ENCODE data around the gene SBK1. TPM values are rescaled to one million over a fixed set of nuclear protein-coding genes. Genes with fewer than 3 reads are reported as not detected.

Gene SBK1
- total and polyA plus RNA-seq, 2 donors (not counting 1 experiment from before 2014, with no cell fraction given): under 0.01 TPM; not detected in 1

DNA sequence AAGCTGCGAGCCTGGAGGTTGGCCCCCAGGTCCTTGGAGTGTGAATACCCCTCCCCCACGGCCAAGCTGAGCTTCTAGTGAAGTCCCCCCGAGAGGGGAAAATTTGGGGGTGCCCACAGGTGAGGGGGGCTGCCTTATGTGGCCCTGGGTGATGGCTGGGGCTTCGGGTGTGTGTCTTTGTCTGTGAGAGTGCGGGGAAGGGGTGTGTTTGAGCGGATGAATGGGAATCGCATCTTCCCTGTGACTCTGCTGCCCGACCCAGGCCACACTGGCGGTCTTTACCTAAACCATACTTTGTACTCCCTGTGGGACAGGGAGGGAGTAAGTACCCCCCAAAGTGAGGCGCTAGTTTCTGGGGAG lies 1.3 kb downstream of the SBK1 start:
- H3K27me3 ChIP-seq (ENCODE audit: control insufficient read depth, insufficient read depth, low read length): peaks cover 23% of the 10 kb centered on the region
- DNase-seq (ENCODE audit: low read depth in 2 of 2): no peak
- H3K4me2 ChIP-seq (ENCODE audit: extremely low read depth, insufficient read depth, low read length): no peak overlapping the region
- TF ChIP-seq, protein P1, sequence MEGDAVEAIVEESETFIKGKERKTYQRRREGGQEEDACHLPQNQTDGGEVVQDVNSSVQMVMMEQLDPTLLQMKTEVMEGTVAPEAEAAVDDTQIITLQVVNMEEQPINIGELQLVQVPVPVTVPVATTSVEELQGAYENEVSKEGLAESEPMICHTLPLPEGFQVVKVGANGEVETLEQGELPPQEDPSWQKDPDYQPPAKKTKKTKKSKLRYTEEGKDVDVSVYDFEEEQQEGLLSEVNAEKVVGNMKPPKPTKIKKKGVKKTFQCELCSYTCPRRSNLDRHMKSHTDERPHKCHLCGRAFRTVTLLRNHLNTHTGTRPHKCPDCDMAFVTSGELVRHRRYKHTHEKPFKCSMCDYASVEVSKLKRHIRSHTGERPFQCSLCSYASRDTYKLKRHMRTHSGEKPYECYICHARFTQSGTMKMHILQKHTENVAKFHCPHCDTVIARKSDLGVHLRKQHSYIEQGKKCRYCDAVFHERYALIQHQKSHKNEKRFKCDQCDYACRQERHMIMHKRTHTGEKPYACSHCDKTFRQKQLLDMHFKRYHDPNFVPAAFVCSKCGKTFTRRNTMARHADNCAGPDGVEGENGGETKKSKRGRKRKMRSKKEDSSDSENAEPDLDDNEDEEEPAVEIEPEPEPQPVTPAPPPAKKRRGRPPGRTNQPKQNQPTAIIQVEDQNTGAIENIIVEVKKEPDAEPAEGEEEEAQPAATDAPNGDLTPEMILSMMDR (conservative IDR thresholded peaks at IDR 0.05 in 1 of 2, IDR thresholded peaks at IDR 0.05 in 1 of 2; ENCODE audit: low read depth in 1 of 2, low read length in 2 of 2): no peak
- TF ChIP-seq EZH2 (IDR thresholded peaks at IDR 0.05; ENCODE audit: low read length, missing control alignments): peak; percentile 27
- no peaks in the 10 kb centered on the region for H3K4me1 ChIP-seq (ENCODE audit: control insufficient read depth, extremely low read depth, insufficient read depth, low read length)
- no peaks in the 10 kb centered on the region for H3K9me3 ChIP-seq (ENCODE audit: control insufficient read depth, insufficient read depth, low read depth, low read length)
- H3K9ac ChIP-seq (ENCODE audit: insufficient read depth, low read length): no peak overlapping the region
- H4K20me1 ChIP-seq (ENCODE audit: control insufficient read depth, extremely low read depth, insufficient read depth, low read length): no peaks in the 10 kb centered on the region
- no peak overlapping the region for H3K27ac ChIP-seq (ENCODE audit: insufficient read depth, low read length)
- H3K4me3 ChIP-seq (replicated peaks in 1 of 4; ENCODE audit: control extremely low read depth in 1 of 4, insufficient read depth in 1 of 4, low read depth in 3 of 4, low read length in 4 of 4): no peak overlapping the region
- no peaks in the 10 kb centered on the region for H3K36me3 ChIP-seq (ENCODE audit: control insufficient read depth, insufficient read depth, low read length)
- no peak overlapping the region for H2AFZ ChIP-seq (ENCODE audit: low read length)
- no peaks in the 10 kb centered on the region for H3K79me2 ChIP-seq (ENCODE audit: control insufficient read depth, insufficient read depth, low read length)

DNA sequence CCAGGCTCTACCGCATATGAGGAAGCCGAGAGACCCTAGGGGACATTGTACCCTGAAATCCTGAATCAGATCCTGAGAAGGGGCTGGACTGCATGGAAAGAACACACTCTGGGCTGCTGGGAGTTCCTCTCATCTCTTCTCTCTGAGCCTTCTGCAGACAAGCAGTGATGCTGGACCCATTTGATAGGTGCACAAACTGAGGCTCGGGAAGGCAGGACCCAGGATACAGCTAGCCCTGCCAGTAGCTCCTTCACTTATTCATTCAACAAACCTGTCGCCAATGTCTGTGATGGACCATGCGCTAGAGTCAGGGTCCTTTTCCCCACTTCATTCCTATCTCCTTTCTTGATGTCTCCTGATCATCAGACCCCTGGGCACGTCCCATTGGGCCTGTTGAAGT lies 1.9 kb downstream of the SBK1 start:
- Histone ChIP-seq H3K4me3 (replicated peaks in 1 of 4; ENCODE audit: control extremely low read depth in 1 of 4, insufficient read depth in 1 of 4, low read depth in 3 of 4, low read length in 4 of 4) (no peak overlapping the region), H3K9ac (ENCODE audit: insufficient read depth, low read length) (no peak overlapping the region), H3K27me3 (ENCODE audit: control insufficient read depth, insufficient read depth, low read length) (peaks cover 26% of the 10 kb centered on the region), H3K4me1 (ENCODE audit: control insufficient read depth, extremely low read depth, insufficient read depth, low read length) (no peaks in the 10 kb centered on the region), H3K4me2 (ENCODE audit: extremely low read depth, insufficient read depth, low read length) (no peak overlapping the region), H3K27ac (ENCODE audit: insufficient read depth, low read length) (no peak overlapping the region), H4K20me1 (ENCODE audit: control insufficient read depth, extremely low read depth, insufficient read depth, low read length) (no peaks in the 10 kb centered on the region), H2AFZ (ENCODE audit: low read length) (no peak overlapping the region), H3K9me3 (ENCODE audit: control insufficient read depth, insufficient read depth, low read depth, low read length) (no peaks in the 10 kb centered on the region), H3K36me3 (ENCODE audit: control insufficient read depth, insufficient read depth, low read length) (no peaks in the 10 kb centered on the region), H3K79me2 (ENCODE audit: control insufficient read depth, insufficient read depth, low read length) (no peaks in the 10 kb centered on the region)
- no peak for DNase-seq (ENCODE audit: low read depth in 2 of 2)
- TF ChIP-seq, protein P1 (conservative IDR thresholded peaks at IDR 0.05 in 1 of 2, IDR thresholded peaks at IDR 0.05 in 1 of 2; ENCODE audit: low read depth in 1 of 2, low read length in 2 of 2): no peak
- no peak for TF ChIP-seq EZH2 (IDR thresholded peaks at IDR 0.05; ENCODE audit: low read length, missing control alignments)

DNA sequence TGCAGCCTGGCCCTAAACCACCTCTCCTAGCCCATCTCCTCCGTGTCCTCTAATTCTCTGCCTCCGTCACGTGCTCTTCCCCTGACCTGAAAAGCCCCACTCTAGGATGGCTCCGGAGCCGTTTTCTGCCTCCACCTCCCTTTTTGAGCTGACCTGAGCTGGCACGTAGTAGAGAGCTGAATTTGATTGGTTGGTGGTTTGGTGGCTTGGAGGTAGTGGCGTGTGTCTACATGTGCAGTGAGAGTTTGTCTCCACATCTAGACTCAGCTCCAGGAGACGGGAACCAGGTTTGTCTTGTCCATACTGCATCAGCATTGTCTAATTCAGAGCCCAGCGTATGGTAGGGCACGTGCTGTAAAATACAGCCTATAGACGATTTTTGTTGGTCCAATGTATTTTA lies 3.0 kb downstream of the SBK1 start:
- H3K27ac ChIP-seq (ENCODE audit: insufficient read depth, low read length): no peak overlapping the region
- TF ChIP-seq EZH2 (IDR thresholded peaks at IDR 0.05; ENCODE audit: low read length, missing control alignments): no peak
- TF ChIP-seq, protein P1 (conservative IDR thresholded peaks at IDR 0.05 in 1 of 2, IDR thresholded peaks at IDR 0.05 in 1 of 2; ENCODE audit: low read depth in 1 of 2, low read length in 2 of 2): no peak
- no peak for DNase-seq (ENCODE audit: low read depth in 2 of 2)

More for the DNA sequence above, 3.0 kb downstream of the SBK1 start:
- no peaks in the 10 kb centered on the region for H3K4me1 ChIP-seq (ENCODE audit: control insufficient read depth, extremely low read depth, insufficient read depth, low read length)
- peaks cover 26% of the 10 kb centered on the region for H3K27me3 ChIP-seq (ENCODE audit: control insufficient read depth, insufficient read depth, low read length)
- H3K79me2 ChIP-seq (ENCODE audit: control insufficient read depth, insufficient read depth, low read length): no peaks in the 10 kb centered on the region
- no peaks in the 10 kb centered on the region for H4K20me1 ChIP-seq (ENCODE audit: control insufficient read depth, extremely low read depth, insufficient read depth, low read length)
- H3K9ac ChIP-seq (ENCODE audit: insufficient read depth, low read length): no peak overlapping the region
- H3K4me3 ChIP-seq (replicated peaks in 1 of 4; ENCODE audit: control extremely low read depth in 1 of 4, insufficient read depth in 1 of 4, low read depth in 3 of 4, low read length in 4 of 4): no peak overlapping the region
- no peaks in the 10 kb centered on the region for H3K9me3 ChIP-seq (ENCODE audit: control insufficient read depth, insufficient read depth, low read depth, low read length)
- H3K36me3 ChIP-seq (ENCODE audit: control insufficient read depth, insufficient read depth, low read length): no peaks in the 10 kb centered on the region
- H2AFZ ChIP-seq (ENCODE audit: low read length): no peak overlapping the region
- H3K4me2 ChIP-seq (ENCODE audit: extremely low read depth, insufficient read depth, low read length): no peak overlapping the region

Measured in fibroblast of lung (primary cell).